Measurements from ENCODE around the gene UNC50. TPM values are rescaled to one million over a fixed set of nuclear protein-coding genes. Genes with fewer than 3 reads are reported as not detected.

Gene UNC50
- polyA plus RNA-seq (2012; ENCODE audit: insufficient read depth, insufficient read length, low read depth), result 21.1 TPM

DNA sequence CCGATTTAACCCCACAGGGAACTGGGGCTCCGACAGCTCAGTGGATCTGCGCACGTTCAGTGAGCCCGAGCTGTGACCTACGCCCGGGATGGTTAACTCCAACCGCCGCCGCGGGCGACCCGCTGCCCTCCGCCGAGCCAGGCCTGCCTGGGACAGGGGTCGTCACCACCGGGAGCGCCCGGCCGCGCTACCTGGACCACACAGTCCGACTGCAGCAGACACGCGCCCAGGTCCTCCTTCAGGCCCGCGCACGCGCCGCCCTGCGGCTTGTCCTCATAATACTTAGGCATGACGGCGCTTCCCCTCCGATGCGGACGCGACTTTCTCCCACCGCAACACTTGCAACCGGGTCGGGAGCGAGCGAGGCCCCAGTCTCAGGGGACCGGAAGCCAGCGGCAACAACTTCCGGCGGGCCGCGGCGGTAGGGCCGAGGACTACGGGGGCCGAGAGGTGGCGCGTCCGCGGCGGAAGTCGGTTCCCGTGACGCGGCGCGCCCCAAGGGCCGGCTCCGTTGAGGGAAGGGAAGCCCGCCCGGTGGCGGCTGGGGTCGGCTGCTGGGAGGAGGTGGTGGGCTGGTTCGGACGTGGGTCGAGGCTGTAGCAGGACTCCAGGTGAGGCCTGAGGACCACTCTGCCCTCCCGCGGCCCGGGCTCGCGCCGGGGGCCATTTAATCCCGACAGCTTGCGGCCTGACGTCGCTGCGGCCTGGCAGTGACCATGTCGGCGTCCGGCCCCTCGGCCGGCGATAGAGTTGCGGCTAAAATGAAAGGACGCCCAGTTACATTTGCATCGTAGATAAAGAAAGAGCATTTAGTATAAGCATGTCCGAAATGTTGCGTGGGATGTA, at the start of gene UNC50, which contains the start of gene COA5:
Gene UNC50, plus strand, starts transcription at position 474 of the 846 bp plus-strand sequence. CDS start 1,171 bp downstream, outside the sequence.
Gene COA5, minus strand, starts transcription at position 397 of the 846 bp plus-strand sequence. Its CDS starts 107 bp downstream, at position 290.
- DNase-seq, result peak; percentile 85
- Histone ChIP-seq H3K4me3 (ENCODE audit: low read depth, low read length) (peak within 1 kb of the TSS; percentile 87), H3K9me3 (no peaks in the 10 kb centered on the region), H3K36me3 (no peaks in the 10 kb centered on the region), H3K27me3 (no peaks in the 10 kb centered on the region), H3K4me1 (no peaks in the 10 kb centered on the region)
- no peak for TF ChIP-seq CTCF (IDR thresholded peaks at IDR 0.05; ENCODE audit: low read depth, low read length)

DNA sequence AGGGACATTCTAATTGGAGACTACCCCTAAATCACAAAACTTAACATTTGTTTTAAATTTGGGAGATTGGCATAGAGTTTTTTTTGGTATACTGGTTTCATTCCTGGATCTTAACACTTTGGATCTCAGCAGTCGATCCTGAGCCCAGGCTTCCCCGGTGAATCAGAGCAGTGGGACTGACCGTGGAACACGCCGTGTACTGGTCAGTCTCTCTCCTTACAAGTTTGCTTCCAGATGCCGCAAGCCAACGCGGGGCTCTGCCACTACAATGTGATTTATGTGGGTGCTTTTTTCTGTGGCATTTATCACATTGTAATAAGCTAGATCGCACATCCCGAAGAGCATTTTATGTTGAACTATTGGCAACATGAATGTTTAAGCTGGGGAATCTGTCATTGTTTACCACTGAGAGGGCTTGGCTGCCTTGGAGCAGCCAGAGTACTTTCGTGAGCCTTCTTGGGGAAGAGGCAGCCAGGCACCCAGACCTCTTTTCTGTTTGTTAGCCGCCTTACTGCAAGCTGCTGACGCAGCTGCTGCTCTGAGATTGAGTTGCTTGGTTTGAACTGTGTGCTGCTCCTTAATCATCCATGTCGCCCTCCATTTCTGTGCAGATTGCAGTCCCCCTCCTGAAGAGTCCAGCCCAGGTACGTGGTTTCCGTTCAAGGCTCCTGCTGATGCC, 49.4 kb upstream of the UNC50 start:
- no peak for TF ChIP-seq CTCF (IDR thresholded peaks at IDR 0.05; ENCODE audit: low read depth, low read length)
- Histone ChIP-seq H3K4me3 (ENCODE audit: low read depth, low read length) (no peak overlapping the region), H3K4me1 (no peaks in the 10 kb centered on the region), H3K36me3 (no peaks in the 10 kb centered on the region), H3K9me3 (no peaks in the 10 kb centered on the region), H3K27me3 (no peaks in the 10 kb centered on the region)
- DNase-seq, result no peak

DNA sequence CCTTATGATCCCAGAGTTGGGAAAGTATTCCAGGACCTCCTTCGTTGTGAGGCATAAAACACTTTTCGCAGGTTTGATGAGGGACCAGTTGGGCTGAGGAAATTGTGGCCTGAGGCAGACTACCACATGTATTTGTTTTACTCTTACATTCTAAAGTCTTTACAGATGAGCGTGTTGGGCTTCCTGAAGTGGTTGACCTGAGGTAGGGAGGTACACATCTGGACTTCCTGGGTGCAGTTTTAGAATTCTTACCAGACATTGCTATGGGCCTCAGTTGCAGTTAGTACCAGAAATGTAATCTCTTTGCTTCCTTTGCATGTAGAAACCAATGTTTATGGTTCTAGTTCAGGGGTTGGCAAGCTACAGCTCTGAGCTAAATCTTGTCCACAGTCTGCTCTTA, 48.8 kb upstream of the UNC50 start:
- H3K9me3 ChIP-seq, result no peaks in the 10 kb centered on the region
- H3K27me3 ChIP-seq, result no peaks in the 10 kb centered on the region
- H3K4me1 ChIP-seq, result no peaks in the 10 kb centered on the region
- H3K36me3 ChIP-seq, result no peaks in the 10 kb centered on the region
- TF ChIP-seq CTCF (IDR thresholded peaks at IDR 0.05; ENCODE audit: low read depth, low read length), result no peak
- no peak for DNase-seq
- H3K4me3 ChIP-seq (ENCODE audit: low read depth, low read length), result no peak overlapping the region

- Histone ChIP-seq H3K36me3 (no peaks in the 10 kb centered on the region), H3K9me3 (no peaks in the 10 kb centered on the region), H3K4me3 (ENCODE audit: low read depth, low read length) (no peak overlapping the region), H3K27me3 (no peaks in the 10 kb centered on the region), H3K4me1 (no peaks in the 10 kb centered on the region)
- no peak for TF ChIP-seq CTCF (IDR thresholded peaks at IDR 0.05; ENCODE audit: low read depth, low read length)
- DNase-seq, result no peak
These were observed 48.1 kb upstream of the UNC50 start for GRCh38 chr2:98560256-98560771.

DNA sequence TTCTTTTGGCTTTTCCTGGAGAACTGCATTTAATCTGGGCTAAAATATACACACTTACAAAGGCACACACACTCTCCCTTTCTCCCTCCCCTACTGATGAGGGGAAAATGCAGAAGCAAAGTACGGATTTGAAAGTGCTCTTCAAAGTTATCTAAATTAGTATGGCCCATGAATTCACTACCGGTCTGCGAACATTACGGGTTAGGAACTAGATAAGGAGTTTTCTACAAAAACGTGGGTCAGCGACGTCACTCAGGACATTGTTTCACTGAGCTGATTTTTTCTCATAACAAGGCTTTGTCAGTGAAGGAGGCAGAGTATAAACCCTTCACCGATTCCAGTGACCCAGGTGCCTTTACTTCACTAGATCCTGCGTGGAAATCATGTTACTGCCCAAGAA, 47.4 kb upstream of the UNC50 start:
- Histone ChIP-seq H3K27me3 (no peaks in the 10 kb centered on the region), H3K9me3 (no peaks in the 10 kb centered on the region), H3K4me1 (no peaks in the 10 kb centered on the region), H3K36me3 (no peaks in the 10 kb centered on the region), H3K4me3 (ENCODE audit: low read depth, low read length) (no peak overlapping the region)
- DNase-seq, result no peak
- no peak for TF ChIP-seq CTCF (IDR thresholded peaks at IDR 0.05; ENCODE audit: low read depth, low read length)
